Ectodermal cell (in vitro differentiated cells): ENCODE results near the gene TRPM3.

Source experiments
- H3K27ac ChIP-seq: 2 replicates; pipeline ENCODE4 v1.7.0; 2013; ENCODE audit warnings: mild to moderate bottlenecking, low read depth, low read length; ENCODE audit not compliant: insufficient read depth, poor library complexity, severe bottlenecking
- H3K27me3 ChIP-seq: 2 replicates; pipeline ENCODE4 v1.7.0; 2013; ENCODE audit warnings: mild to moderate bottlenecking, low read length; ENCODE audit not compliant: insufficient read depth, control insufficient read depth, poor library complexity, severe bottlenecking
- H3K36me3 ChIP-seq: one replicate; pipeline ENCODE4 v1.7.0; 2013; ENCODE audit warnings: low read length; ENCODE audit not compliant: control insufficient read depth, insufficient read depth
- H3K4me1 ChIP-seq: one replicate; pipeline ENCODE4 v1.7.0; 2013; ENCODE audit warnings: low read length; ENCODE audit not compliant: control insufficient read depth, insufficient read depth
- H3K4me3 ChIP-seq: 2 replicates; pipeline ENCODE4 v1.7.0; 2013; ENCODE audit warnings: low read depth, low read length, control low read depth; ENCODE audit not compliant: insufficient read depth
- H3K9me3 ChIP-seq: 2 replicates; pipeline ENCODE4 v1.7.0; 2013; ENCODE audit warnings: mild to moderate bottlenecking, low read length, moderate library complexity; ENCODE audit not compliant: control insufficient read depth
- WGBS, 2 experiments: methylation state at CpG; one replicate each; pipeline ENCODE4 v1.1.7; 2013; ENCODE audit warnings: missing lambda C conversion rate in 2 of 2; 5-methylcytosine and 5-hydroxymethylcytosine counted together

TRPM3 gene

GRCh38 chr9:70552561-70552960 lies 568.9 kb downstream of the TRPM3 start:
- Histone ChIP-seq H3K9me3 (no peaks in the 10 kb centered on the region), H3K36me3 (no peaks in the 10 kb centered on the region), H3K27ac (no peak overlapping the region), H3K4me1 (peaks cover 16% of the 10 kb centered on the region), H3K4me3 (no peak overlapping the region), H3K27me3 (no peaks in the 10 kb centered on the region)
- WGBS, 2 experiments, result 95% methylated on average over 9 of the region's 9 CpGs

- H3K27ac ChIP-seq, result no peak overlapping the region
- H3K4me1 ChIP-seq, result peaks cover 16% of the 10 kb centered on the region
- no peaks in the 10 kb centered on the region for H3K36me3 ChIP-seq
- no peak overlapping the region for H3K4me3 ChIP-seq
- 92 to 93% methylated on average over 3 of the region's 3 CpGs for WGBS, 2 experiments
- H3K9me3 ChIP-seq, result no peaks in the 10 kb centered on the region
- no peaks in the 10 kb centered on the region for H3K27me3 ChIP-seq
Measured at GRCh38 chr9:70551801-70552200, 569.6 kb downstream of the TRPM3 start.

- Histone ChIP-seq H3K4me3 (no peak overlapping the region), H3K4me1 (peaks cover 16% of the 10 kb centered on the region), H3K36me3 (no peaks in the 10 kb centered on the region), H3K9me3 (no peaks in the 10 kb centered on the region), H3K27ac (no peak overlapping the region), H3K27me3 (no peaks in the 10 kb centered on the region)
- WGBS, 2 experiments, result 96 to 97% methylated on average over 4 of the region's 4 CpGs
Measured at GRCh38 chr9:70551396-70551795, 570.0 kb downstream of the TRPM3 start.

- H3K27me3 ChIP-seq, result no peaks in the 10 kb centered on the region
- H3K4me1 ChIP-seq, result peaks cover 16% of the 10 kb centered on the region
- H3K9me3 ChIP-seq, result no peaks in the 10 kb centered on the region
- no peaks in the 10 kb centered on the region for H3K36me3 ChIP-seq
- no peak overlapping the region for H3K27ac ChIP-seq
- 70% methylated on average over 1 of the region's 1 CpG; no CpG with 5 or more reads in 1 of the 2 experiments for WGBS, 2 experiments
- no peak overlapping the region for H3K4me3 ChIP-seq
Measured at GRCh38 chr9:70549926-70550325, 571.5 kb downstream of the TRPM3 start.

GRCh38 chr9:70542311-70542931 lies 579.0 kb downstream of the TRPM3 start:
- Histone ChIP-seq H3K4me3 (no peak overlapping the region), H3K36me3 (no peaks in the 10 kb centered on the region), H3K4me1 (no peaks in the 10 kb centered on the region), H3K27ac (no peak overlapping the region), H3K27me3 (no peaks in the 10 kb centered on the region), H3K9me3 (no peaks in the 10 kb centered on the region)
- 84 to 93% methylated on average over 3 of the region's 3 CpGs for WGBS, 2 experiments

GRCh38 chr9:70540016-70540415 lies 581.4 kb downstream of the TRPM3 start:
- H3K4me3 ChIP-seq, result no peak overlapping the region
- H3K9me3 ChIP-seq, result no peaks in the 10 kb centered on the region
- H3K27me3 ChIP-seq, result no peaks in the 10 kb centered on the region
- H3K27ac ChIP-seq, result no peak overlapping the region
- WGBS, 2 experiments, result 93 to 95% methylated on average over 5 of the region's 5 CpGs
- H3K4me1 ChIP-seq, result no peaks in the 10 kb centered on the region
- no peaks in the 10 kb centered on the region for H3K36me3 ChIP-seq

- Histone ChIP-seq H3K27ac (no peak overlapping the region), H3K27me3 (no peaks in the 10 kb centered on the region), H3K4me1 (no peaks in the 10 kb centered on the region), H3K4me3 (no peak overlapping the region), H3K36me3 (no peaks in the 10 kb centered on the region), H3K9me3 (no peaks in the 10 kb centered on the region)
- WGBS, 2 experiments, result 94 to 95% methylated on average over 1 of the region's 1 CpG
Measured at GRCh38 chr9:70539526-70539925, 581.9 kb downstream of the TRPM3 start.

- Histone ChIP-seq H3K36me3 (no peaks in the 10 kb centered on the region), H3K4me1 (no peaks in the 10 kb centered on the region), H3K27ac (no peak overlapping the region), H3K9me3 (no peaks in the 10 kb centered on the region), H3K27me3 (no peaks in the 10 kb centered on the region), H3K4me3 (no peak overlapping the region)
- WGBS, 2 experiments, result 79 to 82% methylated on average over 1 of the region's 1 CpG
Measured at GRCh38 chr9:70539001-70539400, 582.4 kb downstream of the TRPM3 start.

GRCh38 chr9:70537084-70537483 lies 584.3 kb downstream of the TRPM3 start:
- H3K4me1 ChIP-seq, result no peaks in the 10 kb centered on the region
- WGBS, 2 experiments, result 95 to 97% methylated on average over 21 of the region's 21 CpGs
- H3K4me3 ChIP-seq, result no peak overlapping the region
- H3K9me3 ChIP-seq, result no peaks in the 10 kb centered on the region
- no peak overlapping the region for H3K27ac ChIP-seq
- H3K27me3 ChIP-seq, result no peaks in the 10 kb centered on the region
- no peaks in the 10 kb centered on the region for H3K36me3 ChIP-seq

GRCh38 chr9:70535546-70536323 lies 585.7 kb downstream of the TRPM3 start:
- Histone ChIP-seq H3K36me3 (no peaks in the 10 kb centered on the region), H3K27ac (no peak overlapping the region), H3K9me3 (no peaks in the 10 kb centered on the region), H3K4me3 (no peak overlapping the region), H3K27me3 (no peaks in the 10 kb centered on the region), H3K4me1 (no peaks in the 10 kb centered on the region)
- 96 to 97% methylated on average over 16 of the region's 16 CpGs for WGBS, 2 experiments
